GM21723 (cell line): ENCODE data around the gene FYCO1.

Experiments
- ATAC-seq: cut with Tn5 transposase; IDR thresholded peaks from one replicate; pipeline ENCODE4 v1.9.1; 2021; ENCODE audit warnings: mild to moderate bottlenecking, moderate library complexity; ENCODE audit not compliant: unreplicated experiment

Gene FYCO1

GRCh38 chr3:45966371-45966791 is 29.2 kb downstream of the FYCO1 start:
- no peak for ATAC-seq

- no peak for ATAC-seq
Observed at GRCh38 chr3:45965653-45966052, 30.0 kb downstream of the FYCO1 start.

- ATAC-seq: no peak
Observed at GRCh38 chr3:45965253-45965652, 30.4 kb downstream of the FYCO1 start.

GRCh38 chr3:45964139-45964538 is 31.5 kb downstream of the FYCO1 start:
- no peak for ATAC-seq

GRCh38 chr3:45962033-45962432 is 33.6 kb downstream of the FYCO1 start:
- ATAC-seq: peak; percentile 70

GRCh38 chr3:45960289-45960688 is 35.3 kb downstream of the FYCO1 start:
- ATAC-seq: no peak

GRCh38 chr3:45959201-45959600 is 36.4 kb downstream of the FYCO1 start:
- no peak for ATAC-seq

GRCh38 chr3:45958321-45958791 is 37.3 kb downstream of the FYCO1 start:
- no peak for ATAC-seq

GRCh38 chr3:45957586-45957985 is 38.0 kb downstream of the FYCO1 start:
- no peak for ATAC-seq

- ATAC-seq: no peak
Observed at GRCh38 chr3:45955706-45956105, 39.9 kb downstream of the FYCO1 start.

- no peak for ATAC-seq
Observed at GRCh38 chr3:45955017-45955647, 40.5 kb downstream of the FYCO1 start.

- no peak for ATAC-seq
Observed at GRCh38 chr3:45954306-45954705, 41.3 kb downstream of the FYCO1 start.

- ATAC-seq: no peak
Observed at GRCh38 chr3:45953536-45953935, 42.1 kb downstream of the FYCO1 start.

GRCh38 chr3:45952456-45952855 is 43.2 kb downstream of the FYCO1 start:
- no peak for ATAC-seq

- no peak for ATAC-seq
Observed at GRCh38 chr3:45951946-45952345, 43.7 kb downstream of the FYCO1 start.

- ATAC-seq: no peak
Observed at GRCh38 chr3:45950686-45951600, 44.7 kb downstream of the FYCO1 start.

- ATAC-seq: no peak
Observed at GRCh38 chr3:45950131-45950530, 45.5 kb downstream of the FYCO1 start.

GRCh38 chr3:45949432-45949831 is 46.2 kb downstream of the FYCO1 start:
- ATAC-seq: no peak

- no peak for ATAC-seq
Observed at GRCh38 chr3:45948881-45949280, 46.7 kb downstream of the FYCO1 start.

- no peak for ATAC-seq
Observed at GRCh38 chr3:45948311-45948781, 47.3 kb downstream of the FYCO1 start.

- ATAC-seq: no peak
Observed at GRCh38 chr3:45947361-45947760, 48.3 kb downstream of the FYCO1 start.

- no peak for ATAC-seq
Observed at GRCh38 chr3:45946875-45947274, 48.7 kb downstream of the FYCO1 start.
